Neuron (in vitro differentiated cells): ENCODE measurements around the gene PRX.
"Not testable (repeated sequence)": the region's sequence is repeated elsewhere in the genome, so short reads cannot be mapped to it uniquely, and the experiment has no call there.

Experiments used
- H2AFZ ChIP-seq: one replicate; pipeline ENCODE4 v1.6.1; 2013; ENCODE audit warnings: low read depth, mild to moderate bottlenecking, inconsistent platforms, low read length, moderate library complexity
- H3K27me3 ChIP-seq: one replicate; pipeline ENCODE4 v1.6.1; 2013; ENCODE audit warnings: low read length; ENCODE audit not compliant: insufficient read depth
- H3K36me3 ChIP-seq: one replicate; pipeline ENCODE4 v1.6.1; 2013; ENCODE audit warnings: low read length; ENCODE audit not compliant: insufficient read depth
- H3K4me1 ChIP-seq: one replicate; pipeline ENCODE4 v1.6.1; 2013; ENCODE audit warnings: low read length; ENCODE audit not compliant: insufficient read depth
- H3K4me3 ChIP-seq: 2 replicates; pipeline ENCODE4 v1.5.1; 2013; ENCODE audit warnings: mild to moderate bottlenecking, low read length, moderate library complexity
- H3K9me3 ChIP-seq: one replicate; pipeline ENCODE4 v1.6.1; 2013; ENCODE audit warnings: low read length

The PRX gene

DNA sequence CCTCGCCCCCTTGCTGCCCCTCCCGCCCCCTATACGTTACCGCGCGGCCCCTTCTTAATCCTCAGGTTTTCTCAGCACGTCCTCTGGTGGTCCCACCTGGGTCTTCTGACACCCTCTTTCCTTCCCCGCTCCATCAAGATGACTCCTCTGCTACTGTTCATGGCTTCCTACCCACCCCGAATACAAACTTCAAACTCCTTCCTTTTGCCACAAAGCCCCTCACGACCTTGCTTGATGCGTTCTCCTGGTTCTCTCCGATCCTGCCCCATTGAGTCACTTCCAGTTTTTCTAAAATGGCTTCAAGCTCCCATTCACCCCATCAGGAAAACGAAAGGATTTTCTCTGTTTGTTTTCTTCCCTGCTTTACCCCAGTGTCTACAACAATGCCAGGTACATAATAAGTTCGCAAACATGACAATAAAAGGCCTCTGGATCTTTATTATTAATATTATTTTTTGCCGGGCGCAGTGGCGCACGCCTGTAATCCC, 31.7 kb upstream of the PRX start:
- H3K36me3 ChIP-seq: peaks cover 22% of the 10 kb centered on the region
- H2AFZ ChIP-seq: peak overlapping the region; percentile 92
- peak overlapping the region; percentile 99 for H3K4me3 ChIP-seq
- H3K27me3 ChIP-seq: no peaks in the 10 kb centered on the region
- H3K4me1 ChIP-seq: peaks cover 31% of the 10 kb centered on the region
- no peaks in the 10 kb centered on the region for H3K9me3 ChIP-seq

DNA sequence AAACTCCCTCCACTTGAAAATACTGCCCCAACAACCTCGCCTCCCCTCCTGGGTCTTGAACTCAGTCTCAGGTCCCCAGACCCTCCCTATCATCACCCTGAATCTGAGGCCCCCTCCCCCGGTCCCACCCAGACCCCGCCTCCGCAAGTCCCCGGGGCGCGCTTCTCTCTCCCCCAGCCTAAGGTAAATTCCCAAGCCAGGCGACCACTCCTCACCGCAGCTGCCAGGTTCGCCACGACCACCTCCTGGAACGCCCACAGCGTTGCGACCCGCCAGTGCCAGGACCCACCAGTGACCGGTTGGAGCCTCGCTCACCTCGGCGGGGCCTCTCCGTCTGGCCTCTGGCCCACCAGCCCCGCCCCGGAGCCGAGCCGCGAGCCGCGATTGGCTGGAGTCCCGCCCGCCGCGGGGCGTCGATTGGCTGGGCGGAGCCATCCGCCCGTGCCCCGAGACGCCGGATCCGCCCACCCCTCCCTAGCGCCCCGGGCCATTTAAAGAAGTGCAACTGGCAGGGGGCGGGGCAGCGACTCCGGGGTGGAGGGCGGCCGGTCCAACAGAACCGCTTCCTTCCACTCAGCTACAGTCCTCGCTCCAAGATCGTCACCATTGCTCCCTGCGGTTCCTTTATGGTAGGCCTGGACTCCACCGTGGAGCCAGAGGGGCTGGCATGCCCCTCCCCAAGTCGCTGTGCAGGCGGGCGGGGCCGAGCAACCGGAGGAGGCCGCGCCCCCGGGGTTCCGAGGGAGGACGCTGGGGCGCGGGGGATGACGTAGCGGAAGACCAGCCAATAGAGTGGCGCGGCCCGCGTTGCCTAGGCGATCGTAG, 31.0 kb upstream of the PRX start, which contains the start of gene SERTAD3:
Gene SERTAD3, minus strand, starts transcription at position 336 of the 825 bp plus-strand sequence. CDS start 2,255 bp downstream, outside the sequence.
- Histone ChIP-seq H3K4me3 (peak within 1 kb of the TSS; percentile 99), H3K36me3 (peaks cover 22% of the 10 kb centered on the region), H3K27me3 (no peaks in the 10 kb centered on the region), H2AFZ (peak within 1 kb of the TSS; percentile 92), H3K9me3 (no peaks in the 10 kb centered on the region), H3K4me1 (peaks cover 31% of the 10 kb centered on the region)

DNA sequence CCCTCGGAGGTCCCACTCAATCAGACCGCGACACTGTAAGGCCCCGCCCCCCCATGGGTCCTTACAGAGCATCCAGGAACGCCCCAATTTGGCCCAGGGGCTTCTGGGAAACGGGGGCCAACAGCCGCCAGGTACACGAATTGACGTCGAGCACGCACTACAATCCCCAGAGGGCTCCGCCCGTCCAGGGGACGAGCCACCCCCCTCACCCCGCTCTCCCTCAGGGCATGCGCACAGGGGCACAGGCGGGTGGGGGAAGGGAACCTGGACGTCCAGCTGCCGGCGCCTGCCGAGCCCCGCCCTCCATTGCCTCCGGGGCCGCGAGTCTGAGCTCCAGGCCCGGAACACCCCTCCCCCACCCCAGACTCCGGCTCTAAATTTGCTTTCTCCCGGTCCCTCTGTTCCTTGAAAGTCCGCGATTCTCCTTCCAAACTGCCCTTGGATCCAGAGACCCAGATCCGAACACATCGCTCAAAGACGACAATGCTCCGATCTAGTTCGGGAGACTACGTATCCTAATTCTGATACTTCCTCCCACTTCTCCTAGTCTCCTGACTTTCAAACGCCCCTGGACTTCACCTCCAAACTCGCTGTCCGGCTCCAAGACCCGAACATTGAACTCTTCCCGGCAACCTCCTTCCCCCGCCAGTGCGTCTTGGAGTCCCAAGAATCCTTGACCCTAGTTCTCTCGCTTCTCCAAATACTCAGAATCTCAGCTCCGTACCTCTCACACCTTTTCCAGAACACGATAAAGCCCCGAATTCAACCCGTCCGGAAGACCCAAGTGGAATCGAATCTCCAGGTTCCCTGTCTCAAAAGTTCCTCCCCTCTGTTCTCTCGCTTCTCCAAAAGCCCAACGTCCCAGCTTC, 30.2 kb upstream of the PRX start:
- Histone ChIP-seq H2AFZ (peak overlapping the region; percentile 44), H3K4me3 (peak overlapping the region; percentile 99), H3K27me3 (no peaks in the 10 kb centered on the region), H3K4me1 (peaks cover 31% of the 10 kb centered on the region), H3K9me3 (no peaks in the 10 kb centered on the region), H3K36me3 (peaks cover 22% of the 10 kb centered on the region)

DNA sequence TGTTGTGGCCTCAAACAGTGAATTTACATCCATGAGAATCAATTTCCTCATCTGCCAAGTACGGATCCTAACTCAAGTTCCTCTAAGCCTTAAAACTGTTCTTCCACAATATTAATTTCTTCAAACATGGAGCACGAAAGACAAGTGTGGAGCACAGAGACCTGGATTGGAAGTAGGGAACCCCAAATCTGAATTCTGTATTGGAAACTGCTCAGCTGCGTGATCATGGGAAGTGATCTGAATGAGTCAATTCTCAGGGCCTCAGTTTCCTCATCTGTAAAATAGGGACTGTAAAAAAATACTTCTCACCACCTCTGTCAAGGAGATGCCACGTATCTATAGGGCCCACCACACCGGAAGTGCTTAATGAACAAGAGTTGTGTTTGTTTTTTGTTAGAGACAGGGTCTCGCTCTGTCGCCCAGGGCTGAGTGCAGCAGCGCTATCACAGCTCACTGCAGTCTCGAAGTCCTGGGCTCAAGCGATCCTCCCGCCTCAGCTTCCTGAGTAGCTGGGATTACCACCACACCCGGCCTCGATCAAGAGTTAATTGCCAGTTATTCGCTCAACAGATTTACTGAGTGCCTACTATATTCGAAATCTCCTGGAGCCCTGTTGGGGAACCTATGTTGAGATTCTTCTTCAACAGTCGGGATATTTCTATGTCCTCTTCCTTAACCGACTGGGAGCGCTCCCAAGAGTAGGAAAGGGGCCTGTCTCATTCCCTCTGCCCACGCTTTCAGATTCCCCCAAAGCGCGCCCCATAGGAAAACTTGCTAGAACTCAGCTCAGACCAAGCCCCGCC, 29.4 kb upstream of the PRX start:
- Histone ChIP-seq H3K9me3 (no peaks in the 10 kb centered on the region), H3K36me3 (peaks cover 22% of the 10 kb centered on the region), H3K27me3 (no peaks in the 10 kb centered on the region), H2AFZ (no peak overlapping the region), H3K4me1 (peaks cover 31% of the 10 kb centered on the region), H3K4me3 (peak overlapping the region; percentile 99)

DNA sequence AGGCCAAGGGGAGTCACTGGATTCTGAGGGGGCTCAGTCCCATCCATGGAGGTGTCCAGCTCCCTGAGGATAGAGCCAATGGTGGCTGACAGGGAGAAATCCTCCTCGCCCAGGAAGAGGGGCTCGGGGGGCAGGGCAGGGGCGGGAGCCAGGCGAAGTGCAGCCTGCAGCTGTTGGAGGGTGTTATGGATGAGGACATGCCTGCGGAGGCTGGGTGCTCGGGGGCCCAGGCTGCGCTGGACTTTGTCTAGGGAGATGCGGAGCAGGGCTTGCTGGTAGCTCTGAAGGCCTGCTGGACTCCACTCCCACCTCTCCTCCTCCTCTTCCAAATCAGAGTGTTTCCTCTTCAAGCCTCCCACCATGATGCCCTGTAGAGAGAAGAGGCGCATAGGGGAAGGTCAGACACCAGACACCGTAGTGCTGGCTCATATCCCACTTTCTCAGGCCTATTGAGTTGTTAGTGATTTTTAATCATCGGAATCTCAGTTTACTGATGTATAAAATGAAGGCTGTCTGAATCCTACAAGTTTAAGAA, 28.6 kb upstream of the PRX start:
- Histone ChIP-seq H3K27me3 (no peaks in the 10 kb centered on the region), H3K36me3 (peaks cover 22% of the 10 kb centered on the region), H3K9me3 (no peaks in the 10 kb centered on the region), H3K4me3 (no peak overlapping the region), H2AFZ (no peak overlapping the region), H3K4me1 (peaks cover 31% of the 10 kb centered on the region)

DNA sequence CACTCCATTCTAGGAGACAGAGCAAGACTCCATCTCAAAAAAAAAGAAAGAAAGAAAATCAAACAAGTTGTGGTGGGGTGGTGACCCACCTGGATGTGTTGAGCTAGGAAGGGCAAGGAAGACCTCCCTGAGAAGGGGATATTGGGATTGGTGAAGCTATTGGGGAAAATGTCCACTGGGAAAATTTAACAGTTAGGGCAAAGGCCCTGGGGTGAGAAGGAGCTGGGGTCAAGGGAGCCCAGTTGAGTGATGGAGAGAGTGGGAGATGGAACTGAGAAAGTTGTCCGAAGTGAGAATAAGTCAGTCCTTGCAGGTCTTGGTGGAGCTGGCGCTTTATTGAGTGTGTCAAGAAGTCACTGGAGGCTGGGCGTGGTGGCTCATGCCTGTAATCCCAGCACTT, 25.1 kb upstream of the PRX start:
- H2AFZ ChIP-seq: no peak overlapping the region
- H3K4me1 ChIP-seq: peaks cover 23% of the 10 kb centered on the region
- H3K36me3 ChIP-seq: peaks cover 22% of the 10 kb centered on the region
- no peaks in the 10 kb centered on the region for H3K27me3 ChIP-seq
- H3K4me3 ChIP-seq: no peak overlapping the region
- no peaks in the 10 kb centered on the region for H3K9me3 ChIP-seq

DNA sequence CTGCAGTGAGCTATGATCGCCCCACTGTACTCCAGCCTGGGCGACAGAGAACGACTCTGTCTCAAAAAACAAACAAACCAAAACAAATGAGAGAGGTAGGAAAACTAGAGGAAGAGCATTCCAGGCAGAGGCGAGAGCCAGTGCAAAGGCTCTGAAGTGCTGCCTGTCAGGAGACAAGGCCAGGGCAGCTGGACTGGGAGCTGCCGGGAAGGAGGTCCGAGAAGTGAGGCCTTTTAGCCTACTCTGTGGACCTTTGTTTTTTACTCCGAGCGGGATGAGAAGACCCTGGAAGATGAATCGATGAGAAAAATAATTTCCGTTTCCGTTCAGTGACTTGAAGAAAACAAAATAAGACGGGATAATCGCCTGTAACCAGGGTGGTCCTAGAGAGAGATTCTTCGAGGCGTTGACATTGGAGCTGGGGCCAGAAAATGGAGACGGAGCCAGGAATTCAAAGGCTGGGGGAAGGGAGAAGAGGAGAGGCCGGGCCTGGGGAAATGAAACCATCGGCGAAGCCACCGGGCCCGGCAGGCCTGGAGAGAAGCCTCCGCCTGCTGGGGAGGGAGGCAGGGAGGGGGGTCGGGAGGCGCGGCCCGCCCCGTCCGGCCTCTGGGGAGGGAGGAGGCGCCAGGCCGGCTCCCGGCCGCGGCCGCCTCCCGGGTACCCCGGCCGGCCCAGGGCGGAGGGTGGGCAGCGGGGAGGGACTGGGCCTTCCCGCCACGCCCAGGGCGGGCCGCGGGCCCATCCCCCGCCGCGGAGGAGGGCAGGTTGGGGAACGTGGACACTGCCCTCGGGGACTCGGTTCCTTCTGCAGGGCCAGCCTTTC, 20.4 kb upstream of the PRX start:
- H3K4me1 ChIP-seq: peaks cover 10% of the 10 kb centered on the region
- H3K9me3 ChIP-seq: no peaks in the 10 kb centered on the region

DNA sequence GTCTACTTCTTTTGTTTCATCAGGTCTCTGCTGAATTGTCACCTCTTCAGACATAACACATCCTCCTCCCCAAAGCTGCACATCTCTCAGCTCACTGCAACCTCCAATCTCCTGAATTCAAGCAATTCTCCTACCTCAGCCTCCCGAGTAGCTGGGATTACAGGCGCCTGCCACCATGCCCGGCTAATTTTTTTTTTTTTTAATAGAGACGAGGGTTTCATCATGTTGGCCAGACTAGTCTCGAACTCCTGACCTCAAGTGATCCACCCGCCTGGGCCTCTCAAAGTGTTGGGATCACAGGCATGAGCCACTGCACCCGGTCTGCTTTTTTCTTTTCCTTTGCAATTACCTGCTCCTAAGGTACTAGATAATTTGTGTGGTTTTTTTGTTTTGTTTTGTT, 19.6 kb upstream of the PRX start:
- peak overlapping the region; percentile 54 for H3K4me3 ChIP-seq
- not testable (repeated sequence) for H2AFZ ChIP-seq, H3K9me3 ChIP-seq

More for the DNA sequence above, 20.4 kb upstream of the PRX start:
- Histone ChIP-seq H2AFZ (peak overlapping the region; percentile 83), H3K27me3 (no peaks in the 10 kb centered on the region), H3K4me3 (peak overlapping the region; percentile 54), H3K36me3 (no peaks in the 10 kb centered on the region)

DNA sequence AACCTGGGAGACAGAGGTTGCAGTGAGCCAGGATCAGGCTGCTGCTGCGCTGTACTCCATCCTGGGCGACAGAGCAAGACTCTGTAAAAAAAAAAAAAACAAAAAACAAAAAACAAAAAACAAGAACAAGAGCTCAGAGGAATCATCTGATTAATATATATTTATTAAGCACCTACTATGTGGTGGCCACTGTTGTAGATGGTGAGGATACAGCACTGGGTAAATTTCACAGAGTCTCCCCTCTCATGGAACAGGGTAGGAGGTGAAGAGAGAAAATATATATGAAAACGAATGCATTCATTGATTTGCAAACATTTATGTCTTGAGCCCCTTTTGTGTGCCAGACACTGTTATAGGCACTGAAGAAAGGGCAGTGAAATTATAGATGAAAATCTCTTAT, 18.5 kb upstream of the PRX start:
- Histone ChIP-seq H3K9me3 (no peaks in the 10 kb centered on the region), H3K4me1 (peaks cover 10% of the 10 kb centered on the region), H2AFZ (no peak overlapping the region), H3K36me3 (no peaks in the 10 kb centered on the region), H3K27me3 (no peaks in the 10 kb centered on the region), H3K4me3 (no peak overlapping the region)

More for the DNA sequence above, 19.6 kb upstream of the PRX start:
- H3K36me3 ChIP-seq, H3K27me3 ChIP-seq: not testable (repeated sequence)
- H3K4me1 ChIP-seq: peaks cover 10% of the 10 kb centered on the region

DNA sequence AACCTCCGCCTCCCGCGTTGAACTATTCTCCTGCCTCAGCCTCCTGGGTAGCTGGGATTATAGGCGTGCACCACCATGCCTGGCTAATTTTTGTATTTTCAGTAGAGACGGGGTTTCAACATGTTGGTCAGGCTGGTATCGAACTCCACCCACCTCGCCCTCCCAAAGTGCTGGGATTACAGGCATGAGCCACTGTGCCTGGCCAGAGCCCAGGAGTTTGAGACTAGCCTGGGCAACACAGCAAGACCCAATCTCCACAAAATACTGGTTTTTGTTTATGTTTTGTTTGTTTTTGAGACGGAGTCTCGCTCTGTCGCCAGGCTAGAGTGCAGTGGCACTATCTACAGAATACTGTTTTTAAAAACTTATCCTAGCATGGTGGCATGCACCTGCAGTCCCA, 17.1 kb upstream of the PRX start:
- not testable (repeated sequence) for H3K36me3 ChIP-seq, H3K4me3 ChIP-seq, H2AFZ ChIP-seq, H3K9me3 ChIP-seq, H3K27me3 ChIP-seq
- H3K4me1 ChIP-seq: peaks cover 10% of the 10 kb centered on the region

DNA sequence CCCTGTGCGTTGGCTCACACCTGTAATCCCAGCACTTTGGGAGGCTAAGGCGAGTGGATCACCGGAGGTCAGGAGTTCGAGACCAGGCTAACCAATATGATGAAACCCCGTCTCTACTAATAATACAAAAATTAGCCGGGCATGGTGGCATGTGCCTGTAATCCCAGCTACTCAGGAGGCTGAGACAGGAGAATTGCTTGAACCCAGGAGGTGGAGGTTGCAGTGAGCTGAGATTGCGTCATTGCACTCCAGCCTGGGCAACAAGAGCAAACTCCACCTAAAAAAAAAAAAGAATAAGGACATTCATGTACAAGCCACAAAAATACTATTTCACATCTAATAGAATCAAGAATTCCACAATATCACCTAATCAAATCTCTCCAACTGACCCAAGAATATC, 15.0 kb upstream of the PRX start:
- H3K9me3 ChIP-seq, H2AFZ ChIP-seq, H3K4me3 ChIP-seq, H3K27me3 ChIP-seq, H3K36me3 ChIP-seq: not testable (repeated sequence)
- peaks cover 14% of the 10 kb centered on the region for H3K4me1 ChIP-seq
